ENCODE measurements around the gene IFRD1.
"Not testable (repeated sequence)": the region's sequence is repeated elsewhere in the genome, so short reads cannot be mapped to it uniquely, and the experiment has no call there.

The IFRD1 gene

DNA sequence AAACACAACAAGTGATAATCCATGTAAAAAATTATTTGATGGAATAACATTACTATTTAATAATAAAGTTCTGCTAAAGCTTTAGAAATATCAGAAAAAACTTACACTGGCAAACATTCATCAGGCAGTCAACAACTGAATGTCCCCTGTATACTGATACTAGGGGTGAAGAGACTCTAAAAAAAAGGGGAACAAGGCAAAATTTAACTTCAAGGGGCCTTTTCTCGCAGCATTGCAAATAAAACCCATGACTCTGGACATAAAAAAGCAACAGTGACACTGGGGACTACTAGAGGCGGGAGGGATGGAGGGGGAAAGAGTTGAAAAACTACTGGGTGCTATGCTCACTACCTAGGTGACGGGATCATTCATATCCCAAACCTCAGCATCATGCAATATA is 5.8 kb upstream of the IFRD1 start:
- no peak for DNase-seq

DNA sequence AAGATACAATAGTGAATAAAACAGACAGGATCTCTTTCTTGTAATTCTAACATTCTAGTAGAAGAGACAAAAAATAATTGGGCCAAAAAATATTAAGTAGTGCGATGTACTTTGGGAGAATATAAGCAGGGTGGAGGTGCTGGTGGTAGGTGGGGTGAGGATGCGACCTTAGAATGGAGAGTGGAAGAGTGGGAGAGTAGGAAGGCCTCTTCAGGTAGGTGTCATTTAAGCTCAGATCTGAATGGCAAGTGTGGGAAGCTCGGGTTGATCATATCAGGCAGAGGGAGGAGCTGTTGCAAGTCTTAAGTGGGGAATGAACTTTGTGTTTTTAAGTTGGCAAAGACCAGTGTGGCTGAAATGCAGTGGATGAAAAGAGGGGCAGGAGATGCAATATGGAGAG is 3.8 kb upstream of the IFRD1 start:
- no peak for DNase-seq

DNA sequence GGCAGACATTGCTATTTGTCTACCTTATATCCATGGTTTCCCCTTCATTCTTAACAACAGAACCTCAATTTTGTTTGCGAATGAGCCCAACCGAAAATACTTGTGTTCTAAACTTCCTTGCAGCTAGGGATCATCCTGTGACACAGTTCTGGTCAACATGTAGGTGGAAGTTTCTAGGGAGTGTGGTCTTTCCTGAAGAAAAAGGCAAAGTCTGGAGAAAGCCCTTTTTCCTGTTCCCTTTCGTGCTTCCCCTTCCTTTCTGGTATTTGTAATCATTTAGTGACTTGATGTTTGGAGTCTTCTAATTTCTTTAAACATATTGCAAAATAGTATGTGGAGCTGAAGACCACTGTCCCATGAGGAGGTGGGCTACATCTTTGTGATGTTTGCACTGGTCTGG is 2.9 kb upstream of the IFRD1 start:
- DNase-seq, result no peak

DNA sequence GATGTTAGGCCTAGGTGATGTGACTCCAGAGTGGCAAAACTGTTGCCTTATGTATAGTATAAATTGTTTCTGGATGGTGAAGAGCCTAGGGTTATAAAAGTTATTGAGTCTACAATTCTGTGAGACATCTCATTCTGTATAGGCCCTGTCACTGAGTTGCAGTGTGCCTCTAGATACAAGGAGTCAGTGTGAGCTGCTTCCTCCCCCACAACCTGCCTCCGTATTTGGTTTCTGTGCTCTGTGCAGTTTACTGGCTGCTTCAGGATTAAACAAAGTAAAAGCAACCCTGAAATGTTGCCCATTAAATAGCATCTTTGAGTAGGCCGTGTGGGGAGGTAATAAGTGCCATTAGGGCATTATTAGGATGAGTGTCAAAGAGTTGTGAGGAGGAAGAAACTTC is 1.9 kb upstream of the IFRD1 start:
- no peak for DNase-seq

DNA sequence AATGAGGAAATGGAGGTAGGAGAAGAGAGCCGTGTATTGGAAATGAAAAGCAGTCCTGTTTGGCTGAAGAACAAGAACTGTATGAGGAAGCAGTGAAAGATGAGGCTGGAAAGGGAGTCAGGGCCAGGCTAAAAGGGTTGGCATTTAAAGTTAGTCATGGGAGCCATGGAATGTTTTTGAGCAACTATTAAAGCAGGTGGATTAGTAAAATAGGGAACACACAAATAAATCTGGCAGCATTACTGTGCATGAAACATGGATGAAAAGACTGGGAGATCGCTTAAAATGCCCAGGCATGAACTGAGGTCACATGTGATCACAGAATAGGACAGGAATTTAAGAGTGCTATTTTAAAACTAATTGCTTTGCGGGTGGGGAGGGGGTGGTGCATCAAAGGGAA is 1.4 kb upstream of the IFRD1 start:
- no peak for DNase-seq

DNA sequence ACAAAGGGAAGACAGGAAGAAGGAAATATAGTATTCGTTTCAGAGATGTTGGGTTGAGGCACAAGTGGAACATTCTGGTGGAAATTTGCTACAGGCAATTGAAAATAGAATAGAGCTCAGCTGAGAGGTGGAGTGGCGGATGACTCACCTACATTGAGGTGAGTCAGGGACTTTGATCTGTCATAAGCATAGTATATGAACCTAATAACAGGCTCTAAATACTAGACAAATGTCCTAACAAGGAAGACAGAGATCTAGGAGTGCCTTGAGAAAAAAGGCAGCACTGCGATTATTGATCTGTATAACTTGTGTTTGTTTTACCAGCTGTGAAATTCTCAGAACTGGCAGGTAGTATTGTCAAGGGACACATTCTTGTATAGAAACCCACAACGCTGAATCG is 907 bp upstream of the IFRD1 start:
- peak; percentile 48 for DNase-seq

DNA sequence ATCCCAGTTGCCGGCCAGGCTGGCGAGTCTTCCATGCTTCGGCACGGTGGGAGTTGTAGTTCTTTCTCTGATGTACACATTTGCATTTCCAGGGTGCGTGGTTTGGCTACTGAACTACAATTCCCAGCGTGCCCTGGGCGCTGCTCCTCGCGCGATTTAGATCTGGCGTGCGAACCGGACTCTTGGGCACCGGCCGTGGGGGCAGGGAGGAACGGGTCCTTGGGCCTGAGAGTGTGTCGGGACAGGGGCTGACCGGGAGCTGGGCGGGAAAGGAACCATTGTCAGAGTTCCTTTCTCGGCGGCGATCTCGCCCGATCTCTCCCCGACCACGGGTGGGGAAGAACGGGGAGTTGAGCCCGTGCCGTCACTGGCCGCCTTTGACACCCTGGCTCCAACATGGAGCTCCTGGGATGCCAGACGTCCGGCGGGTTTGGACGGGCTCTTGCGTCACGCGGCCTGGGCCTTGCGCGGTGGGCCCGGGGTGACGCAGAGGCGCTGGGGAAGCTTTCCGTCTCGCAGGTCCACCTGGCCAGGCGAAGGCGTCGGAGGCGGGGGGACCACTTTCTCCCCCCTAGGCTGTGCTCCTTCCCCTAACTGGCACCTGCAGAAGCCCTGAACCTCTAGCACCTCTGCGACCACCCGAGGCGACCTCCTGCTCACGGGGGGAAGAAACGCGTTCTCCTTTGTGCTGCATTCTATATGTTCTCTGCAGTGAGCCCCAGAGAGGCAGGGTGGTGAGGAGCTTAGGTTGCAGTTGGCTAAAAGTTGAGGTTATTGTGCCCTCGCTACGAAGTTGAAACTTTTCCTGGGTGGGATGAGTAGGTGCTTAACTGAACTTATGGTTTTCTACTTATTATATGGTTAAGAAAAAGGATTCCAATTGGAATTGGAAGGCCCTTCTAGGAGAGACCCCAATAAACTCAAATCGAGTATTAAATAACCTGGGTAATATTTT is 824 bp downstream of the IFRD1 start:
- peak; percentile 90 for DNase-seq

DNA sequence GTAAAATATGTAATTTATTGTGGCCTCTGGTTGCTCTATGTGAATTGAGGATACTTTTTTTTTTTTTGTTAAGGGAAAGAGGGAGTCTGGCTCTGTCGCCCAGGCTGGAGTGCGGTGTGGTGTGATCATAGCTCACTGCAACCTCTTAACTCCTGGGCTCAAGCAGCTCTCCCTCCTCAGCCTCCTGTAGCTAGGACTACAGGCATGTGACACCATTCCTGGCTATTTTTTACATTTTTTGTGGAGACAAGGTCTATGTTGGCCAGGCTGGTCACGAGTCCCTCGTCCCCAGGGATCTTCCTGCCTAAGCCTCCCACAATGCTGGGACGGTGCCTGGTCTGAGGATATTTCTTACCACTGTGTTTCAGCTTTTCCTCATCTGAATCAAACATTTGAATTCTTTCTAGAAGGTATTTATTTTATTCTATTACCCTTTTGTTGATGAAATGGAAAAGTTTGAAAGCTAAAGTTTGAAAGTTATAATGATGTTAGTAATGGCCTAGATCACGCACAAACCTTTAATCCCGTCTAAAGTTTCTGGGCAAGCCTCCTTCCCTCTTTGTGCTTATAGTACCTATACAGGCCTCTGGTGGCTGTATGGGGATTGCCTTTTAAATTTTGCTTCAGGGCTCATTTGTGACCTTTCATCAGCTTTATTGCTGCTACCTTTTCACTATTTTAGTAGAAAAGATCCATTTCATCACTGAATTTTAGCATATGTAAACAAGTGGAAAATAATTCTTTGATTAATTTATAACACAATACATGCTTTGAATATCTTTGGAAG is 2.0 kb downstream of the IFRD1 start:
- no peak for DNase-seq

DNA sequence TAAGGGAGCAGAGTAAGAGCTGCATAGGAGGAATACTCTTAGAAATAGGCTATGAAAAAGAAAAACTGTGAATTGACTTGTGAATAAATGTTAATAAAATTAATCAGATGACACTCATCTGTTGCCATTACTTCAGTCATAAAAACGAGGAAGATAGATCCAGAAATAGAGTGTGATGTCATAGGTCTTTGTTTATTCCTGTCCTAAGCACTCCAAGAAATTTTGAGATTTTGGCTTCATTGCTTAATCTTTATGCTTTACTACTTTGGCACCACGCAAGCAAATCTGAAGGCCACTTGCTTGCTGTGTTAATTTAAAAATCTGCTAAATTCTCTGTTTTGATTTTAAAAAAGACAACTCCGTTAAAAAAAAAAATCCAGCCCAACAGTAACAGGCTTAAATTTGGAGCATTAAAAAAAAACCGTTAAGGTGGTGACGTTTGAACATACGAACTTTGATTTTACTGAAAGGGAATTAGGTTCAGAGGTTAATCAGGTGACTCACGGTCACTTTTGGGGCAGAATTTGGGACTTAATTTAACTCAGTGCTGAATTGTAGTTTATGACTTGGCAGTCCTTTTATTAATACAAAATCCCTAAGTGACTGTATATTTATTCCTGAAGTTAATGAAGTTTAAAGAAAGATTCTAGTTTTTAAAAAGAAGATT is 3.4 kb downstream of the IFRD1 start:
- DNase-seq, result no peak

DNA sequence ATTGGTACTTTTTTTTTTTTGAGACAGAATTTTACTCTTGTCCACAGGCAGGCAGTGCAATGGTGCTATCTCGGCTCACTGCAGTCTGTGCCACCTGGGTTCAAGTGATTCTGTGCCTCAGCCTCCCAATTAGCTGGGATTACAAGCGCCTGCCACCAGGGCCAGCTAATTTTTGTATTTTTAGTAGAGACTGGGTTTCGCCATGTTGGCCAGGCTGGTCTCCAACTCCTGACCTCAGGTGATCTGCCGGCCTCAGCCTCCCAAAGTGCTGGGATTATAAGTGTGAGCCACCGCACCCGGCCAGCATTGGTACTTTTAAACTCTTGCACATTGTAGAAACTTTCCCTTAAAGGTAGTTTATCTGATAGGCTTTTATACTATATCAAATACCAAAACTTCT is 3.9 kb downstream of the IFRD1 start:
- DNase-seq, result not testable (repeated sequence)

DNA sequence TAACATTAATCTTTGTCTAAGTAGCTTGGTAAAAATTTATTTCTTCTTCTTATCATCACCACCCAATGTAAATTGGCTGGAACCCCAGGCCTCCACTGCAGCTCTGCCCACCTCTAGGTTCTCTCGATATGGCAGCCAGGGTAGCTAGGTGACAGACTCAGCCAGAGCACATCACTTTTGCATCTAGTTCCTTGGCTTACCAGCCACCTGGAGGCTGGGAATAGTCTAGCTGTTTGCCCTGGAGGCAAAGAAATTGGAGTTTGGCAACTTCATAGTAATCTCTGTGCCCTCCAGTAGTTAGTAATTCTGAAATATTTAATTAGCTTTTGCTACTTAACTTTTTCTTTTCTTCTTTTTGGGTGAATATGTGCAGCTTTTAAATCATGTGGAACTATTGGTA is 9.4 kb downstream of the IFRD1 start:
- no peak for DNase-seq

DNA sequence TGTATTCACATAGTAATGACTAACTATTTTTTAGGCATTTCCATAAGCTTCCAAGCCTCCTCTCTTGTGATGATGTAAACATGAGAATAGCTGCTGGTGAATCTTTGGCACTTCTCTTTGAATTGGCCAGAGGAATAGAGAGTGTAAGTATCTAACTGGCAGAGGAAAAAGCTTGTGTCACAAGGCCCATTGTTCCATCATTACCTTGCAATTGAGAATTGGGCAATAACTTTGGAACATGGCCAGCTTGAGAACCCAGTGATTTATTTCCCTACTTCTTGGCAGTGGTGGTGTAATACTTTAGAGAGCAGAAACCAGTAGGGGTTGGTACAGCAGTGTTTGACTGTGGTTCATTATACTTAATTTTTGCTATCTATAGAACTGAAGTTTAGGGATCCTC is 12.0 kb downstream of the IFRD1 start:
- no peak for DNase-seq

DNA sequence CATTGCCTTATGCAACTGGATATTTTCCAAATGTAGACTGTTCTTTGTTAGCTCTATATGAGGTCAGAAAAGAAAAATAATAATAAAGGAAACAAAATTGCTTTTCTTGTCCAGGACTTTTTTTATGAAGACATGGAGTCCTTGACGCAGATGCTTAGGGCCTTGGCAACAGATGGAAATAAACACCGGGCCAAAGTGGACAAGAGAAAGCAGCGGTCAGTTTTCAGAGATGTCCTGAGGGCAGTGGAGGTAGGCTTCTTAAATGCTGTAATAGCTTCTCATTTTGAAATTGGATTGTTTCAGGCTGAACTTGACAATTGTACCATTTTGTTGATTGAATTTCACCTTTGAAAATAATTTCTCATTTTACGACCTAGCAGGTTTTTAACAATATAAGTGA is 17.6 kb downstream of the IFRD1 start:
- no peak for DNase-seq

DNA sequence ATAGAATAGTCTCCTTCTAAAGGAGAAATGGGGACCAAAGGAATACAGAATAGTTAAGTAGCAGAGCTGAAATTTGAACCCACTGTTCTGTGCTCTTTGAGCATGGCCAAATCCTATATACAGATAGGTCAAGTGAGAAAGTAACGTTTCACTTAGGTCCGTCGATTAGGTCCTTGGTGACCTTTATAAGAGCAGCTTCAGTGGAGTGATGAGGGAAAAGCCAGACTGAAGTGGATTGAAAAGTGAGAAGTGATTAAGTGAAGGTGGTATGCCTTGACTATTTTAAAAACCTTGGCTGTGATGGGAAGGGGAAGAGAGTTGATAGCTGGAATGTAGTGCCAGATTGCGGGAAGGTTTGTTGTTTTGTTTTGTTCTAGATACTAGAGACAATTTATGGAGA is 19.9 kb downstream of the IFRD1 start:
- no peak for DNase-seq

DNA sequence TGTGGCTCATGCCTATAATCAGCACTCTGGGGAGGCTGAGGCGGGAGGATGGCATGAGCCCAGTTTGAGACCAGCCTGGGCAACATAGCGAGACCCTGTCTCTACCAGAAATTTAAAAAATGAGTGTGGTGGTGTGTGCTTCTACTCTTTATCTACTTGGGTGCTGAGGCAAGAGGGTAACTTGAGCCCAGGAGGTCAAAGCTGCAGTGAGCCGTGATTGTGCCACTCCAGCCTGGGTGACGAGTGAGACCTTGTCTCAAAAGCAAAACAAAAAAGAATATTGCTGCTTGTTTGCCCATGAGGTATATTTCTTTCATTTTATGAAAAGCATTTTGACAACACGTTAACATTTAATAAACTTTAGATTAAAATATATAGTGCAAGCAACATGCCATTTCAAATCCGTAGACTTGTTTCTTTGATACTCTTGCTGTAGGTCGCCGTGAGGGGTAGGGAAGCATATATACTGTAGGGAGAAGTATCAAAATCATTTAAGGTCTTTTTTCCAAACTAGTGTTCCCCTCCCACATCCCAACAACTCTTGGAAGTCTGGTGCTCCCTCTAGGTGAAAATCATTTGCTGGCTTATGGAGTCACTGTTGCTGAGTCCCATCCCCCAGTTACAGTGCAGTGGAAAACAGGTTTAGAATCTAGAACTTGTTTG is 26.3 kb downstream of the IFRD1 start:
- DNase-seq, result no peak

DNA sequence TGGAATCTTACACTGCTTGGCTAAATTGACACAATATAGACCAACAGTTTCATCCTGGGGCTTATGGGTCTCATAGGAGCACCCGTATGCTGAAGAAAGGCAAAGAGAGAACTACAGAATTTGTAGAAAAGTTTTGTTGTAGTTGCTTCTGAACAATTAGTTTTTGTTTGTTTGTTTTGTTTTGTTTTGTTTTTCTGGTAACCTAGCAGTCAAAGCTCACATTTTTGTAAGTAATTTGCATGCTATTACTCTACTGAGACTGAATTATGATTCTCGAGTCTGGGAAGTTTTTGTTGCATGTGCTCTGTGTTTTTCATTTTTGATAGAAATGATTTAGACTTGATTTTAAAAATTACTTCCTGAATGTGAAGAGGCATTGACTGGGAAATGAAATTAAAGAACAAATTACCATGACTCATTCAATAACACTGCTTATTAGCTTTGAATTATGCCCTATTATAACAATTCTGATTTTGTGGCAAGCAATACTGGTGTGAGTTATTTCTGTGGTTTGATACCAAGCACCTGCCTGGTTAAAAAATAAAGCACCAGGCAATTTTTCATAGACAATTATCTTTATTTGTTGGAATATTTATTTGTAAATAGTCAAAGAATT is 31.0 kb downstream of the IFRD1 start:
- DNase-seq, result no peak

DNA sequence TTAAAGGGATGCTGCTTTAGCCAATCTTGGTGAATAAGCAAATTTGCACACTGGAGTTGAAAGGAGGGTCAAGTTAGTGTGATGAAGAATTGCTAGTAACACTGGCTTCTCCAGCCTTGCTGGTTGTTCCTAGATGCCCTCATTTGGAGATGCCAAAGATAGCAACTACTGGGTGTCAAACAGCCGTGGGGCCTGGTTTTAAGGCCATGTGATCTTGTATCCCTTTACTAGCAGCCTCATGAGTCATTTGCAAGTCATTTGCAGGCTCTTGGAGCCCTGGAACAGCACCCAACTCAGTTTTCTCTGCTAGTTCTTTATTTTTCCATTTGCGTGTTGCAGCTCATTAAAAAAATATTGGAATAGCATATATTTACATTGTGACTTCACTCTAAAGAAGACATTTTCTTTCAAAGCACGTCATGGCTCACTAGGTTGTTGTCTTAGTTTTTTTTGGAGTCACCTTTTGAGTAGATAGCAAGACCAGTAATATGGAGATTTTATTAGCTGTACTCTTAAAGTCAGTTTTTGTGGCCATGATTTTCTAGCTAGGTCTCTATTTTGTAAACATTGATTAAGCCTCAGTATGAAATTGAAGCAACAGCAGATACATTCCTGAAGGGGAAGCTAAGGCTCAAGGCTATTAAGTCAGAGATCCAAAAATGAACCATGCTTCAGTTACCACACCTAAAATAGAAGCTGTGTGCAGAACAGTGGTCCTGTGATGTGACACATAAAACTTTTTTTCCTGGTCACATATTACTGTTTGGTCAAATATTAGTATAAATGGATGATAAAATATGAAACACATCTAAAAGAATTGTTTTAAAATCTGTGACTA is 31.8 kb downstream of the IFRD1 start:
- DNase-seq, result no peak

DNA sequence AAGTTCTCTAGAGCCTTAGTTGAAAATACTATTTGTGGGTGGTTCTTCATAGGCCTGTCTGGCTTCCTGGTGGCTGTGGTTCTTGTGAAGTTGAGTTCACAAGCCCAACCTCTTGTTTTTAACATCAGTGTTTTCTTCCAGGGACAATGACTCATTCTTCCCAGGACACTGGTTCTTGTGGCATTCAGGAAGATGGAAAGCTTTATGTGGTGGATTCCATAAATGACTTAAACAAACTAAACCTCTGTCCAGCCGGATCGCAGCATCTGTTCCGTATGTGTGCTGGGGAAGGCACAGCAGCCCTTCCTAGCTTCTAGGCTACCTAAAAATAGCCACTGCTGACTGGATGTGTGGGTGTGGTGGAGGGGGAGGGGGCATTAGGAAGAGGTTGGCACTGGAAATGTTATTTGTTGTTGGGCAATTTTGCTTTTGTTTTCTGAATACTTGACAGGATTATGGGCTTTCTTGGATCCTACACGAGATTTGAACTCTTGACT is 34.5 kb downstream of the IFRD1 start:
- DNase-seq, result no peak

DNA sequence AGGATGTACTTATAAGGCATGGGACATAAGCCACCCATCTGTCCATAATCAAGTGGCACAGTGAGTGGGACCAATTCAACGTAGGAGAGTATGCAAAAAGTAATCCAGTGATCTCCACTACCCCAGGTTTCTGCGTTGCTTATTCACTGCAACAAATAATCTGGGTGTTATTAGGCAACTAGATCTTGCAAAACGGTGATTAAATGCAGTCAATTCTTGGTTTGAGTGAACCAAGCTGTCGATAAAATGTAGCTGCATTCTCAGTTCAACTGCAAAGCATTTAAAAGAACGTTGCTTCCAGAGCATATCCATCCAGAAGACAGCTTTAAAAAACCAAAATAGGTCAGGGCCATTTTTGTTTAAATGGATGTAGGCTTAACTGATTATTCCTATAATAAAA is 35.5 kb downstream of the IFRD1 start:
- no peak for DNase-seq

DNA sequence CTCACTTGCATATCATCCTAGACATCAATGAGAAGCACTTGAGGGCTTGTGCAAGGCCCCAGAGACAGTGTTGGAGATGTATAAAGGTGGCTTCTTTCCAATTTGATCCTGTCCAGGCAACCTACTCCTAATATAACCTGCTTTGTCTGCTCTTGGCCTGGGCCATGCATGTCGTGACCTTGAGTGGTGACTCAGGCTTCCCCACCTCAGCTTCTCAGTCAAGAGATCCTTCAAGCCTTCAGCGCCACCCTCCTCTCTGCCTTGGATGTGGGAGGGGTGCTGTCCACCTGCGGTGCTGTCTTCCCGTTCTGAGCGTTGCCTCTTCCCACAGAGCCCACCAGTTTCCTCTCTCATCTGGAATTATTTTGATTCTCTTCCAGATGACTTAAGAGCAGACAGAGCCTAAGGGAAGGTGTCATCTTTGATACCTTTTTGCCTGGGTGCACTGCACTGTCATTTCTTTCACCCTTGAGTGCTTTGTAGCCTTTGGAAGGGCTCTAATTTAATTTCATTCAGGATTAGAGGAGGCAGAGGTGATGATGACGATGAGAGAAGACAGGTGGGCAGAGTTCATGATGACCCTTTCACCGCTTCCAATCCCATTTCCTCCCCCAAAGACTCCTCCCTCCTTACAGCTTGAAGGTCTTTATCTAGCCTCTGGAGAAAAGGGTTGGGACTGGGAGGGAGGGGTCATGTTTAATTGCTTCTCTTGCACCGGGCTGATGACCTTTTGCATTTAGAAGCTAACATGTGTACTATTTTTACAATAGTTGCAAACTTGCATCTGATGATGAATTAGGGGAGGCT is 37.4 kb downstream of the IFRD1 start:
- no peak for DNase-seq

DNA sequence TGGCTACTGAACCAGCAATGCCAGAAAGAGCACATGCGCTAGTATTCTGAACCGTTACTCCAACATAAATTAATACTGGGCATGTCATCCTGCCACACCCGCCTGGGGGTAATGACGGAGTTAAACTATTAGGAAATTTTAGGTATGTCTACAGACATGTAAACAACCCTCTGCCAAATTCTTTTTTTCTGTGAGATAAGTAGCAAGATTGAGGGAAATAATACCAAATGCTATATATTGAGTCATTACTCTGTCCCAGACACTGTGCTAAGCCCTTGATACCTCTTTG is 37.9 kb downstream of the IFRD1 start:
- no peak for DNase-seq

Measured in CD4-positive, alpha-beta T cell treated with Interleukin-12 subunit alpha and Interleukin-12 subunit beta, for 1 hour (primary cell).